Upper lobe of left lung (tissue), 6 donors: ENCODE data around the gene SLC4A2. TPM values are rescaled to one million over a fixed set of nuclear protein-coding genes. Genes with fewer than 3 reads are reported as not detected.

ENCODE experiments used
- ATAC-seq, 2 donors: fragments of 200-7000 bp; cut with Tn5 transposase; one replicate each; pipeline ENCODE4 v1.9.1; 2022; ENCODE audit warnings: mild to moderate bottlenecking in 2 of 2, moderate library complexity in 2 of 2; ENCODE audit not compliant: low FRiP score in 2 of 2
- DNase-seq, 2 donors: peaks; one replicate each; pipeline ENCODE4 v3.0.0-alpha.2; 2019 to 2020
- H3K27ac ChIP-seq, 4 donors: fragments of 200-600 bp; sonication (generic); one replicate each; pipeline ENCODE4 v1.5.1; 2016 to 2019
- H3K27me3 ChIP-seq, 4 donors: fragments of 200-600 bp; sonication (generic); one replicate each; pipeline ENCODE4 v1.5.1; 2017 to 2019
- H3K36me3 ChIP-seq, 4 donors: fragments of 200-600 bp; sonication (generic); one replicate each; pipeline ENCODE4 v1.5.1; 2016 to 2019
- H3K4me1 ChIP-seq, 4 donors: fragments of 200-600 bp; sonication (generic); one replicate each; pipeline ENCODE4 v1.5.1; 2018 to 2019
- H3K4me3 ChIP-seq, 4 donors: fragments of 200-600 bp; sonication (generic); one replicate each; pipeline ENCODE4 v1.5.1; 2017 to 2019; ENCODE audit warnings: mild to moderate bottlenecking in 2 of 4, moderate library complexity in 1 of 4
- H3K9me3 ChIP-seq, 4 donors: fragments of 200-600 bp; sonication (generic); one replicate each; pipeline ENCODE4 v1.5.1; 2018 to 2019
- EP300 ChIP-seq, 4 donors: sonication (generic); formaldehyde crosslinking; IDR thresholded peaks; one replicate each; pipeline ENCODE4 v1.5.1; 2017; ENCODE audit warnings: antibody characterized with exemption in 4 of 4, control low read depth in 2 of 4
- POLR2A ChIP-seq, 4 donors: fragments of 450-650 bp; IDR thresholded peaks; one replicate each; pipeline ENCODE4 v1.5.1; 2016 to 2017; ENCODE audit warnings: antibody characterized with exemption in 4 of 4, mild to moderate bottlenecking in 2 of 4
- POLR2AphosphoS5 ChIP-seq, 2 donors: sonication (generic); formaldehyde crosslinking; IDR thresholded peaks; one replicate each; pipeline ENCODE4 v1.5.1; 2017; ENCODE audit warnings: antibody characterized with exemption in 2 of 2
- WGBS, 2 donors: methylation state at CpG; one replicate each; pipeline ENCODE4 v1.1.5; 2017 to 2018; 5-methylcytosine and 5-hydroxymethylcytosine counted together
- total RNA-seq, 6 donors: library from RNA; depleted of rRNA in 4 of 6; stranded (reverse); fragments of >200 nt in 4 of 6; gene quantifications; one replicate each; pipeline versions ENCODE4 v1.1.0 to v1.2.1, GENCODE V29; 2016 to 2021
- TF ChIP-seq, protein P1 (sequence below), 6 experiments: fragments of 450-650 bp in 4 of 6; fragments of 200-600 bp in 2 of 6; sonication (generic) in 2 of 6; IDR thresholded peaks; one replicate each; pipeline ENCODE4 v1.5.1; 2016 to 2019; ENCODE audit warnings: antibody characterized with exemption in 6 of 6
- donor health status: DM: no; HTN: no; CAD: no; lungs with moderate emphysema.
- donor health status: DM: no; HTN: yes; CAD: no; lungs with severe emphysema.

Gene SLC4A2
- total RNA-seq, 6 donors from 2014 or later, result 88.4 to 312 (median 188) TPM

- H3K9me3 ChIP-seq, result no peaks in the 10 kb centered on the region
- H3K4me3 ChIP-seq, result no peak overlapping the region
- H3K36me3 ChIP-seq, result peaks cover 0 to 32% (median 16%) of the 10 kb centered on the region in 4 donors
- H3K27me3 ChIP-seq, result no peaks in the 10 kb centered on the region
- WGBS, 2 donors, result 91 to 95% methylated on average over 12 to 20 of the region's 20 CpGs
- peaks cover 8 to 21% (median 12%) of the 10 kb centered on the region in 4 donors for H3K4me1 ChIP-seq
- no peak overlapping the region for H3K27ac ChIP-seq
- ATAC-seq (no peak), DNase-seq (peak in 1 of 2 donors; percentile 77)
- TF ChIP-seq POLR2A (IDR thresholded peaks at IDR 0.05) (no peak), EP300 (IDR thresholded peaks at IDR 0.05) (no peak), POLR2AphosphoS5 (IDR thresholded peaks at IDR 0.05) (no peak)
- TF ChIP-seq, protein P1, sequence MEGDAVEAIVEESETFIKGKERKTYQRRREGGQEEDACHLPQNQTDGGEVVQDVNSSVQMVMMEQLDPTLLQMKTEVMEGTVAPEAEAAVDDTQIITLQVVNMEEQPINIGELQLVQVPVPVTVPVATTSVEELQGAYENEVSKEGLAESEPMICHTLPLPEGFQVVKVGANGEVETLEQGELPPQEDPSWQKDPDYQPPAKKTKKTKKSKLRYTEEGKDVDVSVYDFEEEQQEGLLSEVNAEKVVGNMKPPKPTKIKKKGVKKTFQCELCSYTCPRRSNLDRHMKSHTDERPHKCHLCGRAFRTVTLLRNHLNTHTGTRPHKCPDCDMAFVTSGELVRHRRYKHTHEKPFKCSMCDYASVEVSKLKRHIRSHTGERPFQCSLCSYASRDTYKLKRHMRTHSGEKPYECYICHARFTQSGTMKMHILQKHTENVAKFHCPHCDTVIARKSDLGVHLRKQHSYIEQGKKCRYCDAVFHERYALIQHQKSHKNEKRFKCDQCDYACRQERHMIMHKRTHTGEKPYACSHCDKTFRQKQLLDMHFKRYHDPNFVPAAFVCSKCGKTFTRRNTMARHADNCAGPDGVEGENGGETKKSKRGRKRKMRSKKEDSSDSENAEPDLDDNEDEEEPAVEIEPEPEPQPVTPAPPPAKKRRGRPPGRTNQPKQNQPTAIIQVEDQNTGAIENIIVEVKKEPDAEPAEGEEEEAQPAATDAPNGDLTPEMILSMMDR (IDR thresholded peaks at IDR 0.05), result no peak
Measured at GRCh38 chr7:151043959-151044358, 15.4 kb upstream of the SLC4A2 start.

DNA sequence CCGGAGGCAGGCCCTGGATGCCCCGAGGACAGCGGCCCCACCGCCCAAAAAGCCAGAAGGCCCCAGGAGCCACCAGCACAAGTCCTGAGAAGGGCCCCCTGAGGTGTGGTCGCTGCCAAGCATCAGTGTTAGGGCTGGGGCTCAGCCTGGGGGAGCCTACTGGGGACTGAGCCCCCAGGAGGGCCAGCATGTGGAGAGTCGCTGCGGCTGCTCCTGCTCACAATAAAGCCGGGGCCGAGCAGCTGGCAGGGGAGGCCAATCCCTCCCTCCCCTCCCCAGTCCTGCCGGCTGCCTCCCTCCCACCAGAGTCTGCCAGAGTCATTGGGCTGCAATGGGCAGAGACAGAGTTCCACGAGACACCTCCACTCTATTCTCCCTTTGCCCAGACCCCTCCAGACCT lies 14.1 kb upstream of the SLC4A2 start:
- WGBS, 2 donors, result 73 to 97% methylated on average over 4 to 7 of the region's 11 CpGs
- no peaks in the 10 kb centered on the region for H3K27me3 ChIP-seq
- H3K4me3 ChIP-seq, result no peak overlapping the region
- no peaks in the 10 kb centered on the region for H3K9me3 ChIP-seq
- peaks cover 0 to 32% (median 16%) of the 10 kb centered on the region in 4 donors for H3K36me3 ChIP-seq
- no peak overlapping the region for H3K27ac ChIP-seq
- TF ChIP-seq, protein P1 (IDR thresholded peaks at IDR 0.05), result no peak
- TF ChIP-seq POLR2A (IDR thresholded peaks at IDR 0.05) (no peak), POLR2AphosphoS5 (IDR thresholded peaks at IDR 0.05) (no peak), EP300 (IDR thresholded peaks at IDR 0.05) (no peak)
- ATAC-seq, result no peak
- H3K4me1 ChIP-seq, result peaks cover 0 to 11% (median 2%) of the 10 kb centered on the region in 4 donors
- peak in 1 of 2 donors; percentile 58 for DNase-seq

- peaks cover 3 to 16% (median 5%) of the 10 kb centered on the region in 4 donors for H3K4me1 ChIP-seq
- no peak for DNase-seq
- ATAC-seq, result no peak
- no peaks in the 10 kb centered on the region for H3K9me3 ChIP-seq
- H3K36me3 ChIP-seq, result peaks cover 0 to 32% (median 16%) of the 10 kb centered on the region in 4 donors
- H3K4me3 ChIP-seq, result no peak overlapping the region
- TF ChIP-seq, protein P1 (IDR thresholded peaks at IDR 0.05), result no peak
- TF ChIP-seq POLR2AphosphoS5 (IDR thresholded peaks at IDR 0.05) (no peak), EP300 (IDR thresholded peaks at IDR 0.05) (no peak), POLR2A (IDR thresholded peaks at IDR 0.05) (no peak)
- WGBS, 2 donors, result 78 to 87% methylated on average over 6 to 9 of the region's 9 CpGs
- no peak overlapping the region for H3K27ac ChIP-seq
- H3K27me3 ChIP-seq, result no peaks in the 10 kb centered on the region
Measured at GRCh38 chr7:151045967-151046366, 13.4 kb upstream of the SLC4A2 start.

- peaks cover 8 to 25% (median 10%) of the 10 kb centered on the region in 4 donors for H3K4me1 ChIP-seq
- 38 to 41% methylated on average over 6 to 14 of the region's 14 CpGs for WGBS, 2 donors
- ATAC-seq (peak in 1 of 2 donors; percentile 16), DNase-seq (no peak)
- H3K9me3 ChIP-seq, result no peaks in the 10 kb centered on the region
- no peak overlapping the region for H3K27ac ChIP-seq
- H3K27me3 ChIP-seq, result no peaks in the 10 kb centered on the region
- no peak for TF ChIP-seq POLR2AphosphoS5 (IDR thresholded peaks at IDR 0.05)
- H3K4me3 ChIP-seq, result no peak overlapping the region
- H3K36me3 ChIP-seq, result peaks cover 0 to 26% (median 13%) of the 10 kb centered on the region in 4 donors
Measured at GRCh38 chr7:151046603-151047573, 12.5 kb upstream of the SLC4A2 start.

GRCh38 chr7:151047976-151048815 lies 11.2 kb upstream of the SLC4A2 start, which contains the start of gene ASIC3:
Gene ASIC3, plus strand, starts transcription at chr7:151048531. Its CDS starts 355 bp downstream, at chr7:151048886.
- Histone ChIP-seq H3K27ac (no peak within 1 kb of the TSS), H3K27me3 (no peaks in the 10 kb centered on the region), H3K9me3 (no peaks in the 10 kb centered on the region), H3K36me3 (peaks cover 0 to 22% (median 12%) of the 10 kb centered on the region in 4 donors), H3K4me1 (peaks cover 9 to 31% (median 11%) of the 10 kb centered on the region in 4 donors), H3K4me3 (no peak within 1 kb of the TSS)
- TF ChIP-seq, protein P1 (IDR thresholded peaks at IDR 0.05), result no peak
- no peak for TF ChIP-seq POLR2A (IDR thresholded peaks at IDR 0.05)
- no peak for TF ChIP-seq EP300 (IDR thresholded peaks at IDR 0.05)
- no peak for TF ChIP-seq POLR2AphosphoS5 (IDR thresholded peaks at IDR 0.05)
- peak in 1 of 2 donors; percentile 76 for DNase-seq
- 71 to 80% methylated on average over 14 to 22 of the region's 22 CpGs for WGBS, 2 donors
- no peak for ATAC-seq
